HCT116 (cell line): Measurements from ENCODE around the gene VASN. TPM values are rescaled to one million over a fixed set of nuclear protein-coding genes. Genes with fewer than 3 reads are reported as not detected.

Experiments used
- ATAC-seq: fragments of 200-7000 bp; cut with Tn5 transposase; 2 replicates; pipeline ENCODE4 v1.9.1; 2020; ENCODE audit warnings: mild to moderate bottlenecking, moderate library complexity
- BruUV-seq: library from RNA; stranded (reverse); fragments of 400-500 nt; replicated peaks from 2 replicates; lab custom pipeline; 2021; lab: Mats Ljungman, UMichigan
- CTCF ChIA-PET: fragments of 300-600 bp; sonication (Branson Sonifier 250); formaldehyde crosslinking; loops from one replicate; lab custom pipeline; 2021; ENCODE audit warnings: antibody characterized with exemption; lab: Charles Lee
- POLR2A ChIA-PET: fragments of 300-600, 350-600 bp; sonication (Branson Sonifier 250); formaldehyde crosslinking; loops from one replicate; lab custom pipeline; 2021; ENCODE audit warnings: antibody characterized with exemption; lab: Charles Lee
- RAD21 ChIA-PET, 2 experiments: fragments of 300-600 bp; sonication (Branson Sonifier 250); formaldehyde crosslinking; loops; one replicate each; lab custom pipeline; 2023; ENCODE audit warnings: low total read pairs in 2 of 2; ENCODE audit not compliant: uncharacterized antibody in 2 of 2, unreplicated experiment in 2 of 2, low non-redundant PET in 1 of 2; lab: Charles Lee
- DNase-seq: peaks from one replicate; pipeline ENCODE4 v3.0.0-alpha.2; 2010; ENCODE audit warnings: low read depth, low spot score
- H2AFZ ChIP-seq: fragments of 200-600 bp; shearing (Covaris generic), sonication (generic); 2 replicates; pipeline ENCODE4 v1.6.1; 2017; ENCODE audit warnings: low read depth, mixed run types, mixed read lengths, antibody characterized with exemption, low read length; ENCODE audit not compliant: poor library complexity, severe bottlenecking
- H3K27ac ChIP-seq: 2 replicates; pipeline ENCODE4 v1.5.1; 2012; ENCODE audit warnings: low read depth, low read length
- H3K27me3 ChIP-seq: fragments of 200-600 bp; sonication (generic); 2 replicates; pipeline ENCODE4 v1.6.1; 2016; ENCODE audit warnings: mixed run types, low read length, mixed read lengths; ENCODE audit not compliant: insufficient read depth
- H3K36me3 ChIP-seq, 2 experiments: fragments of 200-500 bp in 1 of 2; fragments of 200-600 bp in 1 of 2; sonication (Bioruptor generic) in 1 of 2; sonication (generic) in 1 of 2; 2 replicates each; pipeline versions ENCODE4 v1.5.1 to v1.6.1; 2014 to 2016; ENCODE audit warnings: low read length in 2 of 2, inconsistent platforms in 1 of 2, mixed read lengths in 1 of 2, mixed run types in 1 of 2; ENCODE audit not compliant: insufficient read depth in 2 of 2, control insufficient read depth in 1 of 2
- H3K4me1 ChIP-seq, 2 experiments: fragments of 200-600 bp in 1 of 2; sonication (generic) in 1 of 2; 2 replicates each; pipeline versions ENCODE4 v1.5.1 to v1.6.1; 2012 to 2017; ENCODE audit warnings: low read length in 2 of 2, inconsistent platforms in 1 of 2, mild to moderate bottlenecking in 1 of 2, mixed read lengths in 1 of 2, mixed run types in 1 of 2, moderate library complexity in 1 of 2; ENCODE audit not compliant: insufficient read depth in 2 of 2, control insufficient read depth in 1 of 2
- H3K4me2 ChIP-seq: fragments of 200-600 bp; sonication (generic); 2 replicates; pipeline ENCODE4 v1.6.1; 2017; ENCODE audit warnings: mixed run types, low read length, mixed read lengths
- H3K4me3 ChIP-seq, 2 experiments: fragments of 200-600 bp in 1 of 2; sonication (generic) in 1 of 2; replicated peaks in 1 of 2; 2 replicates each; pipeline ENCODE4 v1.5.1; 2011 to 2016; ENCODE audit warnings: low read length in 2 of 2, control low read depth in 1 of 2, low read depth in 1 of 2, mild to moderate bottlenecking in 1 of 2, mixed read lengths in 1 of 2, mixed run types in 1 of 2
- H3K79me2 ChIP-seq: fragments of 200-600 bp; sonication (generic); 2 replicates; pipeline ENCODE4 v1.6.1; 2017; ENCODE audit warnings: mild to moderate bottlenecking, mixed run types, low read length, moderate library complexity, mixed read lengths; ENCODE audit not compliant: insufficient read depth
- H3K9ac ChIP-seq: fragments of 200-600 bp; sonication (generic); 2 replicates; pipeline ENCODE4 v1.6.1; 2016; ENCODE audit warnings: low read length, mixed read lengths
- H3K9me2 ChIP-seq: fragments of 200-600 bp; sonication (generic), shearing (Covaris generic); 2 replicates; pipeline ENCODE4 v1.6.1; 2017; ENCODE audit warnings: mixed run types, mild to moderate bottlenecking, moderate library complexity; ENCODE audit not compliant: insufficient read depth
- H3K9me3 ChIP-seq, 2 experiments: fragments of 200-500 bp in 1 of 2; fragments of 200-600 bp in 1 of 2; sonication (Bioruptor generic) in 1 of 2; sonication (generic) in 1 of 2; 2 replicates each; pipeline ENCODE4 v1.6.1; 2014 to 2017; ENCODE audit warnings: low read length in 2 of 2, mixed read lengths in 2 of 2, inconsistent platforms in 1 of 2, low read depth in 1 of 2, mild to moderate bottlenecking in 1 of 2, mixed run types in 1 of 2, moderate library complexity in 1 of 2; ENCODE audit not compliant: control insufficient read depth in 1 of 2, insufficient read depth in 1 of 2
- H4K20me1 ChIP-seq: fragments of 200-600 bp; sonication (generic), shearing (Covaris generic); 2 replicates; pipeline ENCODE4 v1.6.1; 2017; ENCODE audit warnings: mixed run types, mild to moderate bottlenecking, moderate library complexity; ENCODE audit not compliant: insufficient read depth
- ATF3 ChIP-seq: IDR thresholded peaks from 2 replicates; pipeline ENCODE4 v1.6.1; 2012
- CEBPB ChIP-seq: IDR thresholded peaks from 2 replicates; pipeline ENCODE4 v1.6.1; 2012; ENCODE audit warnings: low read depth
- EGR1 ChIP-seq: IDR thresholded peaks from 2 replicates; pipeline ENCODE4 v1.6.1; 2012; ENCODE audit warnings: low read depth
- EZH2 ChIP-seq: fragments of 200-600 bp; sonication (generic); IDR thresholded peaks from 2 replicates; pipeline ENCODE4 v1.6.1; 2017; ENCODE audit warnings: antibody characterized with exemption, mixed run types
- EZH2phosphoT487 ChIP-seq: fragments of 200-600 bp; IDR thresholded peaks from 2 replicates; pipeline ENCODE4 v1.6.1; 2018; ENCODE audit warnings: antibody characterized with exemption, borderline replicate concordance
- FOSL1 ChIP-seq: IDR thresholded peaks from 2 replicates; pipeline ENCODE4 v1.6.1; 2012; ENCODE audit warnings: low read depth
- POLR2A ChIP-seq: IDR thresholded peaks from 2 replicates; pipeline ENCODE4 v1.7.0; 2011; ENCODE audit warnings: borderline replicate concordance; ENCODE audit not compliant: insufficient read depth, insufficient read length; ENCODE audit errors: extremely low read depth
- POLR2AphosphoS5 ChIP-seq: IDR thresholded peaks from 2 replicates; pipeline ENCODE4 v1.6.1; 2011; ENCODE audit warnings: mild to moderate bottlenecking, low read depth, low read length, moderate library complexity
- RAD21 ChIP-seq: IDR thresholded peaks from 2 replicates; pipeline ENCODE4 v1.6.1; 2012; ENCODE audit warnings: low read depth, mild to moderate bottlenecking
- REST ChIP-seq: IDR thresholded peaks from 2 replicates; pipeline ENCODE4 v1.6.1; 2012; ENCODE audit warnings: low read depth
- SIN3A ChIP-seq: IDR thresholded peaks from 2 replicates; pipeline ENCODE4 v1.6.1; 2012; ENCODE audit warnings: low read depth
- SP1 ChIP-seq: IDR thresholded peaks from 2 replicates; pipeline ENCODE4 v1.6.1; 2012; ENCODE audit warnings: low read depth
- SRF ChIP-seq: IDR thresholded peaks from 2 replicates; pipeline ENCODE4 v1.6.1; 2012; ENCODE audit warnings: low read depth
- TCF7L2 ChIP-seq: IDR thresholded peaks from 2 replicates; pipeline ENCODE4 v1.7.0; 2011; ENCODE audit warnings: borderline replicate concordance, inconsistent platforms; ENCODE audit not compliant: insufficient read depth, insufficient read length; ENCODE audit errors: extremely low read depth
- YY1 ChIP-seq: IDR thresholded peaks from 2 replicates; pipeline ENCODE4 v1.6.1; 2011; ENCODE audit warnings: low read length, low read depth, moderate library complexity, mild to moderate bottlenecking; ENCODE audit not compliant: insufficient replicate concordance; ENCODE audit errors: extremely low read depth
- ZFX ChIP-seq: fragments of 450-650 bp; IDR thresholded peaks from 2 replicates; pipeline ENCODE4 v1.6.1; 2017
- ZNF274 ChIP-seq: fragments of 200-500 bp; sonication (Bioruptor generic); IDR thresholded peaks from 2 replicates; pipeline ENCODE4 v1.6.1; 2014; ENCODE audit warnings: mild to moderate bottlenecking, low read depth, low read length, inconsistent platforms
- intact Hi-C: fragments of 100-400 bp; cut with micrococcal nuclease; formaldehyde crosslinking; loops from 2 replicates; pipeline ENCODE4 v1.10.0; 2022
- total RNA-seq: library from RNA; stranded (reverse); gene quantifications from one replicate; pipeline ENCODE4 v1.2.1, GENCODE V29; 2021; ENCODE audit not compliant: unreplicated experiment

VASN gene
- total RNA-seq, 1 experiment from 2014 or later = 6.3 TPM

- no peak for TF ChIP-seq TCF7L2
- no peak for TF ChIP-seq ZFX
These were observed 6.0 kb upstream of the VASN start (continued) for GRCh38 chr16:4365615-4366014.

- H3K79me2 ChIP-seq = no peaks in the 10 kb centered on the region
- ChIA-PET CTCF (no interaction called here), RAD21 (no interaction called here), POLR2A (interaction anchor here (0.8 kb wide), 1 partner anchor 170 kb away, joined by 3 read pairs; no protein-coding TSS in a partner anchor)
- no peaks in the 10 kb centered on the region for H4K20me1 ChIP-seq
- no peak overlapping the region for H3K9ac ChIP-seq
- no peak overlapping the region for H2AFZ ChIP-seq
- H3K4me2 ChIP-seq = no peak overlapping the region
- intact Hi-C loops = no loop called here
- no peak overlapping the region for H3K4me3 ChIP-seq
- ATAC-seq = no peak
- BruUV-seq = no TSS peak
- peaks cover 9 to 36% of the 10 kb centered on the region in 2 experiments for H3K4me1 ChIP-seq
- H3K36me3 ChIP-seq = no peaks in the 10 kb centered on the region
- no peaks in the 10 kb centered on the region for H3K9me3 ChIP-seq
- TF ChIP-seq EZH2phosphoT487 = no peak
- no peak for TF ChIP-seq SRF
- no peak for TF ChIP-seq POLR2AphosphoS5
- TF ChIP-seq ZNF274 = no peak
- no peak for TF ChIP-seq SIN3A
- no peak for TF ChIP-seq EGR1
- H3K27me3 ChIP-seq = no peaks in the 10 kb centered on the region
- no peaks in the 10 kb centered on the region for H3K9me2 ChIP-seq
- DNase-seq = no peak
- H3K27ac ChIP-seq = no peak overlapping the region
These were observed 5.6 kb upstream of the VASN start for GRCh38 chr16:4366016-4366415.

GRCh38 chr16:4367393-4367856 is 4.2 kb upstream of the VASN start:
- no peak overlapping the region for H3K27ac ChIP-seq
- ChIA-PET CTCF (no interaction called here), RAD21 (no interaction called here), POLR2A (no interaction called here)
- no peaks in the 10 kb centered on the region for H3K27me3 ChIP-seq
- H3K9me3 ChIP-seq = no peaks in the 10 kb centered on the region
- no peaks in the 10 kb centered on the region for H3K36me3 ChIP-seq
- no peak overlapping the region for H3K9ac ChIP-seq
- ATAC-seq (no peak), DNase-seq (no peak)
- no peaks in the 10 kb centered on the region for H4K20me1 ChIP-seq
- H2AFZ ChIP-seq = no peak overlapping the region
- peaks cover 14 to 43% of the 10 kb centered on the region in 2 experiments for H3K4me1 ChIP-seq
- no peak overlapping the region for H3K4me3 ChIP-seq
- peaks cover 4% of the 10 kb centered on the region; the same call in 1 of the 2 replicates for H3K79me2 ChIP-seq
- no TSS peak for BruUV-seq
- intact Hi-C loops = no loop called here
- H3K4me2 ChIP-seq = peak overlapping the region; percentile 32
- H3K9me2 ChIP-seq = no peaks in the 10 kb centered on the region
- TF ChIP-seq EZH2 (no peak), REST (no peak), FOSL1 (no peak), EGR1 (no peak), SP1 (no peak), POLR2A (no peak), RAD21 (no peak), CEBPB (no peak), SIN3A (no peak), ATF3 (no peak), YY1 (no peak), POLR2AphosphoS5 (no peak)
